Glutamatergic neuron (in vitro differentiated cells): ENCODE results near the gene GNA12. TPM values are rescaled to one million over a fixed set of nuclear protein-coding genes. Genes with fewer than 3 reads are reported as not detected.

Source experiments
- DNase-seq: peaks from one replicate; pipeline ENCODE4 v3.0.0; 2022
- H3K27ac Mint-ChIP-seq: one replicate; pipeline ENCODE4 v1.8.0; 2020; ENCODE audit warnings: mild to moderate bottlenecking, mixed read lengths, inconsistent platforms; ENCODE audit not compliant: unreplicated experiment
- H3K27me3 Mint-ChIP-seq: one replicate; pipeline ENCODE4 v1.8.0; 2020; ENCODE audit warnings: mild to moderate bottlenecking, moderate library complexity, mixed read lengths, inconsistent platforms; ENCODE audit not compliant: unreplicated experiment
- H3K36me3 Mint-ChIP-seq: one replicate; pipeline ENCODE4 v1.8.0; 2020; ENCODE audit warnings: mild to moderate bottlenecking, mixed read lengths, inconsistent platforms; ENCODE audit not compliant: unreplicated experiment
- H3K4me1 Mint-ChIP-seq: one replicate; pipeline ENCODE4 v1.8.0; 2020; ENCODE audit warnings: mild to moderate bottlenecking, low read depth, mixed read lengths, inconsistent platforms; ENCODE audit not compliant: unreplicated experiment
- H3K4me3 Mint-ChIP-seq: one replicate; pipeline ENCODE4 v1.8.0; 2020; ENCODE audit warnings: mild to moderate bottlenecking, mixed read lengths, inconsistent platforms; ENCODE audit not compliant: unreplicated experiment
- H3K9me3 Mint-ChIP-seq: one replicate; pipeline ENCODE4 v1.8.0; 2020; ENCODE audit warnings: mild to moderate bottlenecking, moderate library complexity, mixed read lengths, inconsistent platforms; ENCODE audit not compliant: unreplicated experiment
- total RNA-seq: library from RNA; stranded (reverse); fragmentation: NEBNext Ultra II Directional; extraction: Animal tissue kit (Norgen Biotek cat#: 25700); gene quantifications from one replicate; pipeline ENCODE4 v1.2.1, GENCODE V29; 2021; ENCODE audit not compliant: unreplicated experiment
- TF ChIP-seq, protein P1 (sequence below): fragments of 200-600 bp; sonication (generic); IDR thresholded peaks from one replicate; pipeline ENCODE4 v1.5.0; 2021; ENCODE audit not compliant: partially characterized antibody, unreplicated experiment

GNA12 gene
- total RNA-seq, 1 donor from 2014 or later: 66.2 TPM

DNA sequence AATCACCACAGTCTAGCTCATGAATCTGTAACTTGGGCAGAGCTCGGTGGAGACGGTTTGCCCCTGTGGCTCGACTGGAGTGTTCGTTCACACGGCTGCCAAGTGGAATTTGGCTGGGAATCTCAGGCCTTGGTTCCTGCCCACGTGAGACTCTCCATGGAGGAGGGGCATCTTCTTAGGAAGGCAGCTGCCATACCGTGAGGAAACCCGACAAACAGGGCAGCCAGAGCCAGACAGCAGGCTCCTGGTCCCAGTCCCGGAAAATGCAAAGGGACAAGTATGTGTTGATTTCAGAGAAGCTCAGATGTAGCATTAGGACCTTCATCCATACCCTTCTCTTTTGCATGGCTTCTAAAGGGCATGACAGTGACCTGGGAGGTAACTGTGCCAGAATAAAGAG lies 129.5 kb downstream of the GNA12 start:
- peaks cover 7% of the 10 kb centered on the region for H3K27me3 Mint-ChIP-seq
- no peak for DNase-seq
- TF ChIP-seq, protein P1, sequence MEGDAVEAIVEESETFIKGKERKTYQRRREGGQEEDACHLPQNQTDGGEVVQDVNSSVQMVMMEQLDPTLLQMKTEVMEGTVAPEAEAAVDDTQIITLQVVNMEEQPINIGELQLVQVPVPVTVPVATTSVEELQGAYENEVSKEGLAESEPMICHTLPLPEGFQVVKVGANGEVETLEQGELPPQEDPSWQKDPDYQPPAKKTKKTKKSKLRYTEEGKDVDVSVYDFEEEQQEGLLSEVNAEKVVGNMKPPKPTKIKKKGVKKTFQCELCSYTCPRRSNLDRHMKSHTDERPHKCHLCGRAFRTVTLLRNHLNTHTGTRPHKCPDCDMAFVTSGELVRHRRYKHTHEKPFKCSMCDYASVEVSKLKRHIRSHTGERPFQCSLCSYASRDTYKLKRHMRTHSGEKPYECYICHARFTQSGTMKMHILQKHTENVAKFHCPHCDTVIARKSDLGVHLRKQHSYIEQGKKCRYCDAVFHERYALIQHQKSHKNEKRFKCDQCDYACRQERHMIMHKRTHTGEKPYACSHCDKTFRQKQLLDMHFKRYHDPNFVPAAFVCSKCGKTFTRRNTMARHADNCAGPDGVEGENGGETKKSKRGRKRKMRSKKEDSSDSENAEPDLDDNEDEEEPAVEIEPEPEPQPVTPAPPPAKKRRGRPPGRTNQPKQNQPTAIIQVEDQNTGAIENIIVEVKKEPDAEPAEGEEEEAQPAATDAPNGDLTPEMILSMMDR: no peak
- no peak overlapping the region for H3K4me3 Mint-ChIP-seq
- peaks cover 6% of the 10 kb centered on the region for H3K9me3 Mint-ChIP-seq
- no peaks in the 10 kb centered on the region for H3K36me3 Mint-ChIP-seq
- H3K27ac Mint-ChIP-seq: no peak overlapping the region
- peaks cover 34% of the 10 kb centered on the region for H3K4me1 Mint-ChIP-seq

DNA sequence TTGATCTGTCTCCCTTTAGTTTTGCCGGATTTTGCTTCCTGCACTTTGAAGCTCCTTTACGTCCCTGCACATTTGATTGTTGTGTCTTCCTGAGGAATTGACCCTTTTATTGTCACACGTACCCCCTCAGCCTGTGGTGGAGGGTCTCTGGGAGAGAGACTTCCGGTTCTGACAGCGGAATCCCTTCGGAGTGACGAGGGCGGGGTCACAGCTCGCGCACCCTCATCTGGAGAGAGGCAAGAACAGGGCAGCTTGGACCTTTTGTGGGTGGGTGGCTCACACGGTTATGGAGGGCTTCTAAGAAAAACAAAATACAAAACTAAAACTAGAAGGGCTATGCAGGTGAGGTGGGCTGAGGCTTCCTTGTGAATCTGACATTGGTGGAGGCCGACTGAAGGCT lies 130.1 kb downstream of the GNA12 start:
- DNase-seq: no peak
- Mint-ChIP-seq H3K4me3 (no peak overlapping the region), H3K4me1 (peaks cover 31% of the 10 kb centered on the region), H3K27me3 (peaks cover 7% of the 10 kb centered on the region), H3K9me3 (peaks cover 6% of the 10 kb centered on the region), H3K36me3 (no peaks in the 10 kb centered on the region), H3K27ac (peak overlapping the region; percentile 14)
- TF ChIP-seq, protein P1: no peak

DNA sequence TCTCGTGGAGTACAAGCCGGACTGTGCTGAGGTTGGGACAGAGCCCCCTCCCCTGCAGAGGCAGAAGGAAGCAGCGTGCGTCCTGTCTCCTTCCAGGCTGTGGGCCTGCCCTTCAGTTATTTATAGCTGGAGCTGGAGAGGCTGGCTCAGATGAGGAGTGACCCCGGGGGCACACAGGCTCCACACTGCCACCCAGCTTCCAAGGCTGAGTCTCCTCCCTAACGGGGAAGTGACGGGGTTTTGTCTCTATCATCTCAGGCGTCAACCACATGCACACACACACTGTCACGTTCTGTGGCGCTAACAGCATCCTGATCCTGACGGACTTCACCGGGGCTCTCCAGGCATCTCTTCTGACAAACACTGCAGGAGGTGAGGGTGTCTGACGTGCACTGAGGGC lies 130.7 kb downstream of the GNA12 start:
- no peak overlapping the region for H3K4me3 Mint-ChIP-seq
- H3K27me3 Mint-ChIP-seq: peaks cover 7% of the 10 kb centered on the region
- peaks cover 31% of the 10 kb centered on the region for H3K4me1 Mint-ChIP-seq
- H3K27ac Mint-ChIP-seq: no peak overlapping the region
- no peak for DNase-seq
- TF ChIP-seq, protein P1: no peak
- H3K36me3 Mint-ChIP-seq: no peaks in the 10 kb centered on the region
- H3K9me3 Mint-ChIP-seq: peaks cover 6% of the 10 kb centered on the region

DNA sequence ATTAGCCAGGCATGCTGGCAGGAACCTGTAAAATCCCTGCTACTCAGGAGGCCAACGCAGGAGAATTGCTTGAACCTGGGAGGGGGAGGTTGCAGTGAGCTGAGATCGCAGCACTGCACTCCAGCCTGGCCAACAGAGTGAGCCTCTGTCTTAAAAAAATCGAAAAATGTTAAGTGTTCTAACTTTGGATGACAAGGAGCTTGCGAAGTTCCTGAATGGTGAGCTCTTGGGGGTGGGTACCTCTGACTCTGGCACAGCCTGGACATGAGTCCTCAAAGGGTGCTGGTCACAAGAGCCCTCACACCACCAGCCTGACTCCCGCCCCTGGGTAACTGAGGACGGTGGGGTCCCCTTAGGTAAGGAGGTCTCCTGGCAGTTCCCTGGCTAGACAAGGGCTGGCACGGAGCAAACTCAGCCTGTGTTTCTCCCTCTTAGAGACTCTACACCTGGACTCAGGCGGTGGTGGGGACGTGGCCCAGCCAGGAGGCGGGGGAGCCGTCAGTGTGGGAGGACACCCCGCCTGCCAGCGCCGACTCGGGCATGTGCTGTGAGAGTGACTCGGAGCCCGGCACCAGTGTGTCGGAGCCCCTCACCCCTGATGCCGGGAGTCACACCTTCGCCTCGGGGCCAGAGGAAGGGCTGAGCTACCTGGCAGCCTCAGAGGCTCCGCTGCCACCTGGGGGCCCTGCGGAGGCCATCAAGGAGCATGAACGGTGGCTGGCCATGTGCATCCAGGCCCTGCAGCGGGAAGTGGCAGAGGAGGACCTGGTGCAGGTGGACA lies 132.0 kb downstream of the GNA12 start:
- no peak overlapping the region for H3K4me3 Mint-ChIP-seq
- no peaks in the 10 kb centered on the region for H3K36me3 Mint-ChIP-seq
- TF ChIP-seq, protein P1: no peak
- peaks cover 8% of the 10 kb centered on the region for H3K9me3 Mint-ChIP-seq
- no peak for DNase-seq
- no peak overlapping the region for H3K27ac Mint-ChIP-seq
- peaks cover 33% of the 10 kb centered on the region for H3K4me1 Mint-ChIP-seq
- H3K27me3 Mint-ChIP-seq: peaks cover 5% of the 10 kb centered on the region

DNA sequence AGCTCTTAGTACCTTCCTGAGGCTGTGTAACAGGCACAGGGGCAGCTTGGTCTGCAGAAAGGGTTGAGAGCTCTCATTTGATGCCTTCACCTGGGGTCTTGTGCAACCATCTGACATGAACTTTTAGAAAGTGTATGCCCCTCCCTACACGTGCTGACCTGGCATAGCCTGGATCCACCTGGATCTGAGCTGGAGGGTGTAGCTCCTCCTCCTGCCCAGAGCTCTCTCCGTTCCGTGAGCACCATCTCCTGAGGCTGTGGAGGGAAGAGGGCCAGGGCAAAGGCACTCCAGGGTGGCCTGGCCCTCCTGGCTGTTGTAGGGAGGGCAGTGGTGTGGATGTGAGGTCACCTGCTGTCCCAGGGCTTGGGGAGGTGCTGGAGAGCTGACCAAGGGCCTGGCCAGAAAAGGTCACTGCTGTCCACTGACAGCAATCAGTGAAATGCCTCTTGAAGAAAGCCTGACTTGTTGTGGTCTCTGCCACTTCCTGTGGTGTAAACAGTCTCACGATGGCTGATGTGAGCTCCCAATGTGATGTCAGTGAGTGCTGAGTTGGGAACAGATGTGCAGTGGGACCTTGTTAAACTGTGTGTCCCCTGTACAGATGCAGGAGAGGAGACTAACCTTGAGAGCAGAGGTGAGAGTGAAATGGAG lies 133.1 kb downstream of the GNA12 start:
- no peaks in the 10 kb centered on the region for H3K36me3 Mint-ChIP-seq
- TF ChIP-seq, protein P1: no peak
- no peak overlapping the region for H3K4me3 Mint-ChIP-seq
- peaks cover 11% of the 10 kb centered on the region for H3K27me3 Mint-ChIP-seq
- no peak overlapping the region for H3K27ac Mint-ChIP-seq
- no peak for DNase-seq
- H3K4me1 Mint-ChIP-seq: peaks cover 26% of the 10 kb centered on the region
- H3K9me3 Mint-ChIP-seq: peaks cover 6% of the 10 kb centered on the region
